Astrocyte (in vitro differentiated cells and primary cell): Measurements from ENCODE around the gene KRT17.

Experiments
- EZH2 ChIP-seq: IDR thresholded peaks from 2 replicates; pipeline ENCODE4 v1.6.1; 2012; ENCODE audit warnings: mild to moderate bottlenecking, low read length, inconsistent platforms; ENCODE audit not compliant: insufficient read depth
- TF ChIP-seq, protein P1 (sequence below): IDR thresholded peaks from 2 replicates; pipeline ENCODE4 v1.5.1; 2011; ENCODE audit warnings: low read depth, mild to moderate bottlenecking, inconsistent platforms, low read length, moderate library complexity; ENCODE audit not compliant: insufficient read depth

DNA sequence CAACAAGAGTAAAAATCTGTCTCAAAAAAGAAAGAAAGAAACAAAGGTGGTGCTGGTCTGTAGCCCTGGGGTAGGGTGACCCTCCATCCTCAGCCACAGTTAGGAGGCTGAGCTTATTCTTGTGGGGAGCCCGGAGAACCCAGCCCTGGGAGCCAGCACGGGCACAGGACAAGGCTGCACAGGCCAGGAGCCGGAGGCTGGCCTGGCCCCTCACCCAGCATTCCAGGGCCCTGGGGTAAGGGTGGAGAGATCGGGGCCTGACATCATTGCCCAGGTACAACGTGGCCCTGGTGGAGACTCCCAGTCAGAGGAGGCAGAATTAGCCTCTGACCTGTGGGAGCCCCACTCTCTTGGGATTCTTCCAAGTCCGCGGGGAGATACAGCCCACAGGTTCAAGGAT lies 10.3 kb upstream of the KRT17 start:
- TF ChIP-seq, protein P1, sequence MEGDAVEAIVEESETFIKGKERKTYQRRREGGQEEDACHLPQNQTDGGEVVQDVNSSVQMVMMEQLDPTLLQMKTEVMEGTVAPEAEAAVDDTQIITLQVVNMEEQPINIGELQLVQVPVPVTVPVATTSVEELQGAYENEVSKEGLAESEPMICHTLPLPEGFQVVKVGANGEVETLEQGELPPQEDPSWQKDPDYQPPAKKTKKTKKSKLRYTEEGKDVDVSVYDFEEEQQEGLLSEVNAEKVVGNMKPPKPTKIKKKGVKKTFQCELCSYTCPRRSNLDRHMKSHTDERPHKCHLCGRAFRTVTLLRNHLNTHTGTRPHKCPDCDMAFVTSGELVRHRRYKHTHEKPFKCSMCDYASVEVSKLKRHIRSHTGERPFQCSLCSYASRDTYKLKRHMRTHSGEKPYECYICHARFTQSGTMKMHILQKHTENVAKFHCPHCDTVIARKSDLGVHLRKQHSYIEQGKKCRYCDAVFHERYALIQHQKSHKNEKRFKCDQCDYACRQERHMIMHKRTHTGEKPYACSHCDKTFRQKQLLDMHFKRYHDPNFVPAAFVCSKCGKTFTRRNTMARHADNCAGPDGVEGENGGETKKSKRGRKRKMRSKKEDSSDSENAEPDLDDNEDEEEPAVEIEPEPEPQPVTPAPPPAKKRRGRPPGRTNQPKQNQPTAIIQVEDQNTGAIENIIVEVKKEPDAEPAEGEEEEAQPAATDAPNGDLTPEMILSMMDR = no peak
- no peak for TF ChIP-seq EZH2
